Measurements from ENCODE around the gene LGR6. TPM values are rescaled to one million over a fixed set of nuclear protein-coding genes. Genes with fewer than 3 reads are reported as not detected.
"Not testable (repeated sequence)": the region's sequence is repeated elsewhere in the genome, so short reads cannot be mapped to it uniquely, and the experiment has no call there.

Gene LGR6
- total RNA-seq, 2 donors from 2014 or later: 6.0 to 6.1 TPM

DNA sequence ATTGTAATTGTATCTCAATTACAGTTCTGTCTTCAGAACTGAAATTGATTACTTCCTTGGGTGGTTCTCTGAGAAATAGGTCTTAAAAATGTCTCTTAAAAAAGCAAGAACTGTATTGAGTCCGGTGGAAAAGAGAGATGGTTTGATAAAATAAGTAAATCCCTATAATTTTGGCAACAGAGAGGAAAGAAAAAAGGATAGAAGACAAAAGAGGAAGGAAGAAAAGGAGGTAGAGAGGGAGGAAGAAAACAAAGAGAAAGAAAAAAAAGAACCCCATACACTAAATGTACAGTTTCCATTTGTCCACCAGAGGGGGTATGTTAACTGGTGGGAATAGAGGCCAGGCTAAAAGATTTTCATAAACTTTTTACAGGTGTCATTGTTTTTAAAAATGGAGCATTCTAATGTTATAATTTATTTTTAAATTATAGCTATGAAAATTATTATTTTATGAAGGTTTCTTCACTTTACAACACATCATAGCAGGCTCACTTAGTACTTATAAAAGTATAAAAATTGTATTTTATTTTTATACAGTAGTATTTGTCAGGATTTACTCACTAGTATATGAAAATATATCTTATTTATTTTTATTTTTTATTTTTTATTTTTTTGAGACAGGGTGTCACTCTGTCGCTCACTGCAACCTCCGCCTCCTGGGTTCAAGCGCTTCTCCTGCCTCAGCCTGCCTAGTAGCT lies 150.2 kb downstream of the LGR6 start:
- ATAC-seq (no peak), DNase-seq (no peak)
- intact Hi-C loops (cut with DNase I): loop anchor here in 1 of 2 donors (5.0 kb wide), 1 partner anchor 118 kb away; no protein-coding TSS in a partner anchor

DNA sequence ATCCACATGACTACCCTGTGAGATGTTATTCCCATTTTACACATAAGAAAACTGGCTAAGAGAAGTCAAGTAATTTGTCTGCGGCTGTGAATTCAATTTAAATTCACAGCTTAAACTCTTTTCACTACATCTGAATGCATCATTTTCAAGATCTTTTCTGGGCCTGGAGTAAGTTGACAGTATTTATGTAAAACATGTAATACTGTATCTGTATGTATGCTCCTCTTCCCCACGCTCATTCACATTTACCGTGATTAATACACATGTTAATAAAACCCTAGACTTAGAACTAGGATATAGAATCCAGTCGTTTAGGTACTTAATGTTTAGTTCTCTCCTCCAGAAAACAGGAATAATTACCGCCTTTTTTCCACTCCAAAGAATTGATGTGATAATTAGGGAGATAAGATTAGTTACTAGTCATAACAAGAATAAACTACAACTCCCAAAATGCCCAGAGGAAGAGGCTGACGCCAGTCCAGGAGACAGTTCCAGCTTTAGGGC lies 154.5 kb downstream of the LGR6 start:
- DNase-seq (no peak), ATAC-seq (no peak)
- intact Hi-C loops (cut with DNase I): no loop called here

DNA sequence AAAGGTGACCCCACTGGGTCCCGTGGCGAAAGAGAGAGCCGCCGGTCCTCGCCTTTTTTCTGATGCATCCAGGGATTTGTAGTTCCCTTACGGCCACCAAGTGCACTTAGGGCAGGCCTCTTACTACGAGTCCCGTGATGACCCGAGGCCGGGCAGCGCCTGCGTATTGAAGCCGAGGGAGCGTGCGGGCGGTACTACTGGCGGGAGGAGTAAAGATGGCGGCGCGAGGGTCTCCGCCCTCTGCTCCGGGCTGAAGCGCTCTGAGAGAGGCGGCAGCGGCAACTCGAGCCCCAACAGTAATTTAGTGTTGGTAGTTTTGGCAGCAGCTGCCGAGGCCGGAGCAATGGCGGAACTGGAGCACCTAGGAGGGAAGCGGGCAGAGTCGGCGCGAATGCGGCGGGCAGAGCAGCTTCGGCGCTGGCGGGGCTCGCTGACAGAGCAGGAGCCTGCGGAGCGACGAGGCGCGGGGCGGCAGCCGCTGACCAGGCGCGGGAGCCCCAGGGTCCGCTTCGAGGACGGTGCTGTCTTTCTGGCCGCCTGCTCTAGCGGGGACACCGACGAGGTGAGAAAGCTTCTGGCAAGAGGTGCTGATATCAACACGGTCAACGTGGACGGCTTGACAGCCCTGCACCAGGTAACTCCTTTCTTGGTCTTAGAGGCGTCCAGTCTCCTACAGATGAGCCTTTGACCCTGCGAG lies 155.1 kb downstream of the LGR6 start, which contains the start of gene PPP1R12B:
TSS of gene PPP1R12B (plus strand) at position 191 of the 697 bp plus-strand sequence. CDS start at position 344, 153 bp downstream.
- ATAC-seq: peak; percentile 99
- intact Hi-C loops (cut with DNase I): no loop called here

DNA sequence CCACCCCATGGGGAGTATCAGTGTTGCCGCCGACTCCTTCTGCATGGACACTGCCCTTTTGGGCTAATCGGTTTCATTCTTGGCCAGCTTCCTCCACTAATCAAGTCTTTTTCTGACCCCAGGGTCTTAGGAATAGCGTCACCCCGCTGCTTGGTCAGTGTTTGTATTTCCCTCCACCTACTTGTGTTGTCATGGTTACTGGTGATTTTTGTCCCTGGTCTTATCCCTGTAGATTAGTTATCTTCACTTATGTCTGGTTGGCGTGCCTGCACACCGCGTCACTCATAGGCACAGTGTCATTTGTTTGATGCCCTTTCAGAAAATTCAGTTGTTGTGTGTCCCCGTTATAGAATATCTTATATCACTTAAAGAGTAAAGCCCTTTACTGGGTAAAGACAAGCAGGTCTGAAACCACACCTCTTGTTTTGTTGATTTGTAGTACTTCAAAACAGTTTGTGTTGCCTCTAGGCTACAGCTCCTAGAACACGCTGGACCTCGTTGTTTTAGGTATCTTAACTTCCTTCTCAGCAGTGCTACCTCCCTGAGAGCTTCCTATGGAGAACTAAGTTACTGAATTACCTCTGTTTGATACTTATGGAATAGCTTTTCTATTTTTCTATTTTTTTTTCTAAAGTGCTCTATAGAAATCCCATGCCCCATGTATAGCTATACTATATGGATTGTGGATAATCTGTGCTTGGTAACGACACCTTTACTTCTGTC lies 155.8 kb downstream of the LGR6 start:
- intact Hi-C loops (cut with DNase I): no loop called here
- ATAC-seq (peak in 1 of 2 donors; percentile 29), DNase-seq (peak; percentile 30)

More for the DNA sequence above, 155.1 kb downstream of the LGR6 start, which contains the start of gene PPP1R12B:
- DNase-seq: peak; percentile 98

DNA sequence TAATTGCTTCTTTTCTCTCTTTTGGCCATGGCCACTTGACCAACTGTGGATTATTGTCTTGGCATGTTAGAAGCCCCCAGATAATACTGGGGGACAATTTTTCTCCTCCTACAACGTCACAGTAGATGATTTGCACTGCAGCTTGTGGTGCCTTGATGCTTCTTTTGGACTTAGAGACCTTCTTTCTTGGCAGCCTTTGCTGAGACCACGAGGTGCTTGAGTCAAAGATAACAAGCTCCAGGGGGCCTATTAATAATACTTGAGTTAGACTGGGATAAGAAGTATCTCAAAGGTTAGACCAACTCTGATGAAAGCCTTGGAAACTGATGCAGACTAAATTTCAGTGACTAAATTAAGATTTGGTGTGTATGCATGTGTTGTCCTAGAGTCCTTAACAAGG lies 158.1 kb downstream of the LGR6 start:
- DNase-seq: no peak
- intact Hi-C loops (cut with DNase I): no loop called here
- no peak for ATAC-seq

DNA sequence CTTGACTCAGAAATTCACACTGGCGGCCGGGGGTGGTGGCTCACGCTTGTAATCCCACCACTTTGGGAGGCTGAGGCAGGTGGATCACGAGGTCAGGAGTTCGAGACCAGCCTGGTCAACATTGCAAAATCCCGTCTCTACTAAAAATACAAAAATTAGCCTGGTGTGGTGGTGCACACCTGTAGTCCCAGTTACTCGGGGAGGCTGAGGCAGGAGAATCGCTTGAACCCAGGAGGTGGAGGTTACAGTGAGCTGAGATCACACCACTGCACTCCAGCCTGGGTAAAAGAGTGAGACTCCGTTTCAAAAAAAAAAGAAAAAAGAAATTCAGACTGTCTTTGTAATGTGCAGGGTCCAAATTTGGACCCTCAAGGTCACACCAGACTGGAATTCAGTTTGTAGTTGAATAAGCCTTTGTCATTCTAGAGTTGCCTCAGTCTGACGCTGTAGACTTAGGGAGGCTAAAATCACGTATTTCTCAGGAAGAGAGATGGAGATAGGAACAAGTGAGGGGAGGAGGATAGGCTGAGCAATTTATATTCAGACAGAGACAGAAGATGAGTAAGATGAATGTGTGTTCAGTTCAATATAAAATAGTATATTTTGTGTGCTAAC lies 159.1 kb downstream of the LGR6 start:
- intact Hi-C loops (cut with DNase I); ATAC-seq; DNase-seq: not testable (repeated sequence)

DNA sequence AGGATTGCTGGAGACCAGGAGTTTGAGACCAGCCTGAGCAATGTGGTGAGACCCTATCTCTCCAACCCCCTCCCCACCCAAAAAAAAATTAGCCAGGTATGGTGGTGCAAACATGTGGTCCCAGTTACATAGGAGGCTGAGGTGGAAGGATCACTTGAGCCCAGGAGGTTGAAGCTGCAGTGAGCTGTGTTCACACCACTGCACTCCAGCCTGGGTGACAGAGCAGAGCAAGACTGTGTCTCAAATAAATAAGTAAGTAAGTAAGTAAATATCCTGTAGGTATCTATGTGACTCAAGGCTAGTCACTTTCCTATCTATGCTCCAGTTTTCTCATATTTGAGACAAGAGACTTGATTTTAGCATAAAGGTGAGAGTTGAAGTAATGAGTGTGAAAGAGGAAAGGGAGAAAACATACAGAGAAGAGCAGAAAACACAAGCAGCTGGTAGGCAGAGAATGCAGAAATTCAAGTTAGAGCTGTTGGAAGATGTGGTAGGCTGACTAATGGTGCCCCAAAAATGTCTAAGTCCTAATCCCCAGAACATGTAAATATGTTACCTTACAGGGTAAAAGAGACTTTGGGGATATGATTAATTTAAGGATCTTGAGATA lies 162.4 kb downstream of the LGR6 start:
- ATAC-seq (no peak), DNase-seq (no peak)
- intact Hi-C loops (cut with DNase I): no loop called here

DNA sequence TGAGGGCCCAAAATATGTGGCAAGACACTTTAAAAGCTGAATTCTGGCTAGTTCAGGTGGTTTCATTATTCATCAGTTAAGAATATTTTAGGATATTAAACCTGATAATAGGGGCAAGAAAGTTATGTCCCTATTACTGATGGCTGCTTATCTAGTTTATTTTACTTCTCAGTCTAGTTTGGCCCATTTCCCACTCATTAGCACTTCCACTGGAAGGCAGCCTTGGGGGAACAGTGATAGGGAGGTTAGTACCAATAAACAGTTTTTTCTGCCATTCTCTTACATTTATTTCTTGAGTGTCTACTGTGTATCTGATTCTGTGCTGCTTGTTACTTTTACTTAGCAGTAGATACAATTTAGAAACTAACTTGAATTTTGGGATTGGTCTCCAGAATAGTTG lies 163.9 kb downstream of the LGR6 start:
- intact Hi-C loops (cut with DNase I): no loop called here
- DNase-seq (no peak), ATAC-seq (no peak)

DNA sequence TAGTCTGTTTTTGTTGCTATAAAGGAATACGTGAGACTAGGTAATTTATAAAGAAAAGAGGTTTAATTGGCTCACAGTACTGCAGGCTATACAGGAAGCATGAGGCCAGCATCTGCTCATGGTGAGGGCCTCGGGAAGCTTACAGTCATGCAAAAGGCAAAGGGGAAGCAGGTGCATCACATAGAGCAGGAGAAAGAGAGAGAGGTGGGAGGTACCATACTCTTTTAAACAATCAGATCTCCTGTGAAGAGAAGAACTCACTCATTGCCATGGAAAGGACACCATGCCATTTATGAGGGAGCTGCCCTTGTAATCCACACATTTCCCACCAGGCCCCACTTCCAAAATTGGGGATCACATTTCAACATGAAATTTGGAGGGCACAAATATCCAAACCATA lies 167.6 kb downstream of the LGR6 start:
- ATAC-seq (no peak), DNase-seq (no peak)
- intact Hi-C loops (cut with DNase I): no loop called here

DNA sequence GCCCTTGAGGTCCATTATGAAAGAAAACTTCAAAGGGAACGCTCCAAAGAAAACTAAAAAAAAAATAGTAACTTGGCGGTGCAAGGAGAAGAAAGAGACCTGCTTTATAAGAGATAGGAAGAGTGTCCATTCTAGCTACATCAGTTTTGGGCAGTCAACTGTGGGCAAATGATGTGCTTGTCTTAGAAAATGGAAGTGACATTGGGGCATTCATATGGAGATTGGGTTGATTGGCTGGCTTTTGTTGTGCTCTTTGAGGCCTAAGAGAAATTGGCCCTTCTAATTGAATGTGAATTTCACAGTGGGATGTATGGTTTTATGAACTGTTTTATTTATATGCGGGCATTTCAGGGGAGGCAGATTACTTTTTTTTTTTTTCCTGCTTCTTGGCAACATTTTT lies 168.1 kb downstream of the LGR6 start:
- DNase-seq (no peak), ATAC-seq (no peak)
- intact Hi-C loops (cut with DNase I): no loop called here

DNA sequence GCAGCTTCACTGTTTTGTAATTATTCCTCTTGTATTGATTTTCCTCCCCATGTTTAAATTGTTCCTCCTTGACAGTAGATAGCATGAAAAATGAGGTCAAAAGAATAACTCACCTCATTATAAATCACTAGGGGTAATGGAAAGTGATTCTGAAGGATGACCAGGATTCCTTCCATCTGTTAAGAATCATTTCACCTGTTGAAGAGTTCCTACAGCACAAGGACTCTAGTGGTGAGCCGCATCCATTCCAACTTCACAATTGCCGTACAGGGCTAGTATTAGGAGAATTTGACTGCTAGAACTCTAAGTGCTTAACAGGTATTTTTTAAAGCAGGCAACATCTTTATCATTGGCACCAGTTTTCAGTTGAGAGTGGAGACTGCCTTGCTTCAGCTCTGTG lies 168.6 kb downstream of the LGR6 start:
- DNase-seq (no peak), ATAC-seq (no peak)

DNA sequence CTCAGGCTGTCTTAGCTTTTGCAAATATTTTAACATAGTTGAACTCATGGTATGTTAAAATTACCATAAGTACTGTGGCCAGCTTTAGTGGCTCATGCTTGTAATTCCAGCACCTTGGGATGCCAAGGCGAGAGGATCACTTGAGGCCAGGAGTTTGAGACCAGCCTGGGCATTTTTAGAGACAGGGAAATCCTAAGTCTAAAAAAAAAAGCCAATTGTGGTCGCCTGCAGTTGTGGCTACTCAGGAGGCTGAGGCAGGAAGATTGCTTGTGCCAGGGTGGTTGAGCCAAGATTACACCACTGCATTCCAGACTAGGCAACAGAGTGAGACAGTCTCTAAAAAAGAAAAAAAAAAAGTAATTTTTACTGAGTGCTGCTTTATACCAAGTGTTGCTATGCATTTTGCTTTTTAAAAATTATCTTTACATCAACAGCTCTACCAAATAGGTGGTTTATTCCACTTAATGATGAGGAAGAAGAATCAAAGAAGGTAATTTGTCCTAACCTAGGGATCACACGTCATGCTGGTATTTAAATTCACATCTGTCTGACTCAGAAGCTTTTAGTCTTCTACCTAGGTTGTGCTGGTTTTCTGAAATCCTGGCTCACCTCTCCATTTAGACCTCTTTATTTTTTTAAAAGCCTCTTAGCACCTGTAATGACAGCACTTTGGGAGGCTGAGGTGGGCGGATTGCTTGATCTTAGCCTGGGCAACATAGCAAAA lies 171.7 kb downstream of the LGR6 start:
- intact Hi-C loops (cut with DNase I): no loop called here
- ATAC-seq: peak; percentile 57 to 58

More for the DNA sequence above, 168.6 kb downstream of the LGR6 start:
- intact Hi-C loops (cut with DNase I): no loop called here

DNA sequence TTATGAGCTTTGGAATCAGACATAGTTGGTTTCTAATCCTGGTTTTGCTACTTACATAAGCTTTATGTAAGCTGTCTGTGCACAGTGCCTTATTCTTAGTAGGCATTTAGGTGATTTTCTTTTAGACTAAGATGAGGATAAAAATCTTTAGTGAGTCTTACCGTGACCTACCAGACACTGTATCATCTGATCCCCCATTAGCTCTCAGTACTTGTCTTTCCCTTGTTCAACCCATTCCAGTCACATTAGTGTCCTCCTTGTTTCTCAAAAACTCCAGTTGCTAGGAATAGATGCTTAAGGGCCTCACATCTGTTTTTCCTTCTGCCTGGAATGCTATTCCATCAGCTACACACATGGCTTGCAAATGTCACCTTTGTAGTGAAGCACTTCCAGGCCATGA lies 173.7 kb downstream of the LGR6 start:
- intact Hi-C loops (cut with DNase I): no loop called here
- DNase-seq: no peak
- no peak for ATAC-seq

More for the DNA sequence above, 171.7 kb downstream of the LGR6 start:
- DNase-seq: no peak

Other genes starting within 250 kb of the LGR6 start
- gene LMOD1, start 247.3 kb upstream of the LGR6 start, total RNA-seq: 10 to 100 TPM; 21.3 to 36.2 TPM
- 10 to 100 TPM; 64.7 to 94.4 TPM for gene TIMM17A, start 238.3 kb upstream of the LGR6 start, total RNA-seq
- 10 to 100 TPM; 22.6 to 25.2 TPM for gene RNPEP, start 211.2 kb upstream of the LGR6 start, total RNA-seq
- gene ELF3, start 183.2 kb upstream of the LGR6 start, total RNA-seq: 1 to 10 TPM in 1 of 2 donors, under 1 TPM in 1; 0.59 to 8.5 TPM
- gene GPR37L1, start 70.9 kb upstream of the LGR6 start, total RNA-seq: under 1 TPM; 0.05 to 0.21 TPM
- gene ARL8A, start 49.1 kb upstream of the LGR6 start, total RNA-seq: 10 to 100 TPM; 55.6 to 79.8 TPM
- gene PTPN7, start 33.2 kb upstream of the LGR6 start, total RNA-seq: 1 to 10 TPM; 1.3 to 1.9 TPM
- 10 to 100 TPM in 1 of 2 donors, 1 to 10 TPM in 1; 6.1 to 10.2 TPM for gene UBE2T, start 148.1 kb downstream of the LGR6 start, total RNA-seq
- gene PPP1R12B, start 154.9 kb downstream of the LGR6 start, total RNA-seq: 100 to 1,000 TPM; 416 to 465 TPM

All from left cardiac atrium (tissue), 4 donors.